ENCODE results near the gene MYH13.

MYH13 gene

GRCh38 chr17:10344816-10345215 is 28.0 kb downstream of the MYH13 start:
- Histone ChIP-seq H3K27ac (ENCODE audit: low read length) (no peak overlapping the region), H3K4me1 (ENCODE audit: low read length) (no peaks in the 10 kb centered on the region), H3K9me2 (replicated peaks; ENCODE audit: insufficient read depth, low read length) (no peaks in the 10 kb centered on the region), H3F3A (ENCODE audit: insufficient read depth, low read length) (no peaks in the 10 kb centered on the region), H2AFZ (ENCODE audit: low read length) (no peak overlapping the region), H3K4me3 (ENCODE audit: low read length) (no peak overlapping the region), H3K9me3 (replicated peaks; ENCODE audit: insufficient read depth, low read length) (no peaks in the 10 kb centered on the region), H3K79me2 (ENCODE audit: low read length) (no peaks in the 10 kb centered on the region), H3K4me2 (ENCODE audit: low read depth, low read length) (no peak overlapping the region), H3K9ac (ENCODE audit: low read length) (no peak overlapping the region), H3K36me3 (replicated peaks; ENCODE audit: insufficient read depth, low read length) (no peaks in the 10 kb centered on the region), H4K20me1 (ENCODE audit: insufficient read depth, low read length) (no peaks in the 10 kb centered on the region), H3K27me3 (replicated peaks; ENCODE audit: insufficient read depth, low read length) (no peaks in the 10 kb centered on the region)
- no peak for DNase-seq
- TF ChIP-seq EZH2phosphoT487 (IDR thresholded peaks at IDR 0.05; ENCODE audit: low read length) (no peak), EZH2 (optimal IDR thresholded peaks at IDR 0.05; ENCODE audit: low read depth, low read length) (no peak)
- TF ChIP-seq, protein P1, sequence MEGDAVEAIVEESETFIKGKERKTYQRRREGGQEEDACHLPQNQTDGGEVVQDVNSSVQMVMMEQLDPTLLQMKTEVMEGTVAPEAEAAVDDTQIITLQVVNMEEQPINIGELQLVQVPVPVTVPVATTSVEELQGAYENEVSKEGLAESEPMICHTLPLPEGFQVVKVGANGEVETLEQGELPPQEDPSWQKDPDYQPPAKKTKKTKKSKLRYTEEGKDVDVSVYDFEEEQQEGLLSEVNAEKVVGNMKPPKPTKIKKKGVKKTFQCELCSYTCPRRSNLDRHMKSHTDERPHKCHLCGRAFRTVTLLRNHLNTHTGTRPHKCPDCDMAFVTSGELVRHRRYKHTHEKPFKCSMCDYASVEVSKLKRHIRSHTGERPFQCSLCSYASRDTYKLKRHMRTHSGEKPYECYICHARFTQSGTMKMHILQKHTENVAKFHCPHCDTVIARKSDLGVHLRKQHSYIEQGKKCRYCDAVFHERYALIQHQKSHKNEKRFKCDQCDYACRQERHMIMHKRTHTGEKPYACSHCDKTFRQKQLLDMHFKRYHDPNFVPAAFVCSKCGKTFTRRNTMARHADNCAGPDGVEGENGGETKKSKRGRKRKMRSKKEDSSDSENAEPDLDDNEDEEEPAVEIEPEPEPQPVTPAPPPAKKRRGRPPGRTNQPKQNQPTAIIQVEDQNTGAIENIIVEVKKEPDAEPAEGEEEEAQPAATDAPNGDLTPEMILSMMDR (IDR thresholded peaks at IDR 0.05; ENCODE audit: low read length) = no peak

DNA sequence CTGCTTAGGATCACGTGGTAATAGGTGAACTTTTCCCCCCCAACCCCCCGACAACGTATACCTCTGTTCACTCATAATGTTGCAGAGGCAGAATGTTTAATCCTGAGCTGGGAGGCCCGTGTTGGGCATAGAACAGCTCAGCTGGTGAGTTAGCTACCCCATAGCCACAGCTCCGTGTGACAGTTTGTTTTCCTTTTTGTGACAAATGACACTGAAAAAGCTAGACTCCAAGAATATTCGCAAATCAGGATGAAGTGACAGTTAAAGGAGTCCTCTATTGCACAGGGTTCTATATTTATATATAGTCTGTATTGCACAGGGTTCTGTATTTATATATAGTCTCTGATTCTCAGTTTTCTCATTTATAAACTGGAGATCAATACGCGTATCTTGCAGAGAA is 33.8 kb downstream of the MYH13 start:
- H3K27me3 ChIP-seq (replicated peaks; ENCODE audit: insufficient read depth, low read length) = no peaks in the 10 kb centered on the region
- DNase-seq = no peak
- H3K79me2 ChIP-seq (ENCODE audit: low read length) = no peaks in the 10 kb centered on the region
- no peak overlapping the region for H3K4me2 ChIP-seq (ENCODE audit: low read depth, low read length)
- no peak overlapping the region for H3K9ac ChIP-seq (ENCODE audit: low read length)
- no peaks in the 10 kb centered on the region for H4K20me1 ChIP-seq (ENCODE audit: insufficient read depth, low read length)
- H3K9me3 ChIP-seq (replicated peaks; ENCODE audit: insufficient read depth, low read length) = no peaks in the 10 kb centered on the region
- TF ChIP-seq, protein P1 (IDR thresholded peaks at IDR 0.05; ENCODE audit: low read length) = no peak
- TF ChIP-seq EZH2phosphoT487 (IDR thresholded peaks at IDR 0.05; ENCODE audit: low read length) = no peak
- no peak for TF ChIP-seq EZH2 (optimal IDR thresholded peaks at IDR 0.05; ENCODE audit: low read depth, low read length)
- no peaks in the 10 kb centered on the region for H3F3A ChIP-seq (ENCODE audit: insufficient read depth, low read length)
- H3K4me3 ChIP-seq (ENCODE audit: low read length) = no peak overlapping the region
- H3K36me3 ChIP-seq (replicated peaks; ENCODE audit: insufficient read depth, low read length) = no peaks in the 10 kb centered on the region
- no peak overlapping the region for H2AFZ ChIP-seq (ENCODE audit: low read length)
- H3K27ac ChIP-seq (ENCODE audit: low read length) = no peak overlapping the region
- H3K9me2 ChIP-seq (replicated peaks; ENCODE audit: insufficient read depth, low read length) = no peaks in the 10 kb centered on the region
- H3K4me1 ChIP-seq (ENCODE audit: low read length) = no peaks in the 10 kb centered on the region

DNA sequence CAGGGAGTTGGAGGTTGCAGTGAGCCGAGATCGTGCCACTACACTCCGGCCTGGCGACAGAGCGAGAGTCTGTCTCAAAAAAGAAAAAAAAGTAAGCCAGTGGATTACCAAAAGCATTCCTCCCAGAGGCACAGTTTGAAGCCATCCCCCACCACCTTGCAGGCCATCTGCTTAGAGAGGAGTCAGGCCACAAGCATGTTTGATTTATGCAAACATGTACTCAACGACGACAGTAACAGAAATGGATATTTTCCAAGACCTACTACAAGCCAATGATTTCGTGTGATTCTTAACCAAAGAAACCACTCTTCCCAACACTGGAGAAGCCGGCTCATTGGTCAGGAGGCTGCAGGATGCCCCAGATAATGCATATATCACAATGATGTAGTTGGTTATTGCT is 34.8 kb downstream of the MYH13 start:
- no peaks in the 10 kb centered on the region for H3K9me3 ChIP-seq (replicated peaks; ENCODE audit: insufficient read depth, low read length)
- no peaks in the 10 kb centered on the region for H3F3A ChIP-seq (ENCODE audit: insufficient read depth, low read length)
- no peak overlapping the region for H3K4me2 ChIP-seq (ENCODE audit: low read depth, low read length)
- no peak for DNase-seq
- H3K36me3 ChIP-seq (replicated peaks; ENCODE audit: insufficient read depth, low read length) = no peaks in the 10 kb centered on the region
- no peaks in the 10 kb centered on the region for H4K20me1 ChIP-seq (ENCODE audit: insufficient read depth, low read length)
- H3K9ac ChIP-seq (ENCODE audit: low read length) = no peak overlapping the region
- no peaks in the 10 kb centered on the region for H3K79me2 ChIP-seq (ENCODE audit: low read length)
- H3K27me3 ChIP-seq (replicated peaks; ENCODE audit: insufficient read depth, low read length) = no peaks in the 10 kb centered on the region
- no peaks in the 10 kb centered on the region for H3K9me2 ChIP-seq (replicated peaks; ENCODE audit: insufficient read depth, low read length)
- no peak overlapping the region for H3K4me3 ChIP-seq (ENCODE audit: low read length)
- no peaks in the 10 kb centered on the region for H3K4me1 ChIP-seq (ENCODE audit: low read length)
- no peak overlapping the region for H2AFZ ChIP-seq (ENCODE audit: low read length)
- H3K27ac ChIP-seq (ENCODE audit: low read length) = no peak overlapping the region
- TF ChIP-seq, protein P1 (IDR thresholded peaks at IDR 0.05; ENCODE audit: low read length) = no peak
- TF ChIP-seq EZH2phosphoT487 (IDR thresholded peaks at IDR 0.05; ENCODE audit: low read length) (no peak), EZH2 (optimal IDR thresholded peaks at IDR 0.05; ENCODE audit: low read depth, low read length) (no peak)
